ENCODE measurements around the gene RBPJL.

Gene RBPJL

DNA sequence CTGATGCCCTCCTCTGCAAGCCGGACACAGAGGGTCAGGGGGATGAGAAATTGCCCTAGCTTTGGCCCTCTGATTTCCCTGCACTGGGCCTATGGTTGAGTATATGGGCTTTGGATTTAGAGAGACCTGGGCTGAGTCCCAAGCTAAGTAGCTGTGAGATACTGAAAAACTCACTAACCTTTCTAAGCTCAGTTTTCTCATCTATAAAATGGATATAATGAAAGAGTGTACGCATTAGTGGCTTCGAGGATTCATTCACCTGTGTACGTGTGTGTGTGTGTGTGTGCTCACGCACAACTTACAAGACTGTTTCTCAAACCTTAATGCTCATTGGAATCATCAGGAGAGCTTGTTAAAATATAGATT, 12.7 kb upstream of the RBPJL start:
- no peak for DNase-seq

DNA sequence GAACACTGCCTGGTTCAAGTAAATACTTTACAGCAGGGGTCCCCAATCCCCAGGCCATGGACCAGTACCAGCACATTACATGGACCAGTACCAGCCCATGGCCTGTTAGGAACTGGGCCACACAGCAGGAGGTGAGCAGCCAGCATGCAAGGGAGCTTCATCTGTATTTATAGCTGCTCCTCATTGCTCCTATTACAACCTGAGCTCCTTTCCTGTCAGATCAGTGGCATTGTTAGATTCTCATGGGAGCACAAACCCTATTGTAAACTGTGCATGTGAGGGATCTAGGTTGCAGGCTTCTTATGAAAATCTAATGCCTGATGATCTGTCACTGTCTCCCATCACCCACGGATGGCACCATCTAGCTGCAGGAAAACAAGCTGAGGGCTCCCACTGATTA, 12.0 kb upstream of the RBPJL start:
- DNase-seq: no peak

DNA sequence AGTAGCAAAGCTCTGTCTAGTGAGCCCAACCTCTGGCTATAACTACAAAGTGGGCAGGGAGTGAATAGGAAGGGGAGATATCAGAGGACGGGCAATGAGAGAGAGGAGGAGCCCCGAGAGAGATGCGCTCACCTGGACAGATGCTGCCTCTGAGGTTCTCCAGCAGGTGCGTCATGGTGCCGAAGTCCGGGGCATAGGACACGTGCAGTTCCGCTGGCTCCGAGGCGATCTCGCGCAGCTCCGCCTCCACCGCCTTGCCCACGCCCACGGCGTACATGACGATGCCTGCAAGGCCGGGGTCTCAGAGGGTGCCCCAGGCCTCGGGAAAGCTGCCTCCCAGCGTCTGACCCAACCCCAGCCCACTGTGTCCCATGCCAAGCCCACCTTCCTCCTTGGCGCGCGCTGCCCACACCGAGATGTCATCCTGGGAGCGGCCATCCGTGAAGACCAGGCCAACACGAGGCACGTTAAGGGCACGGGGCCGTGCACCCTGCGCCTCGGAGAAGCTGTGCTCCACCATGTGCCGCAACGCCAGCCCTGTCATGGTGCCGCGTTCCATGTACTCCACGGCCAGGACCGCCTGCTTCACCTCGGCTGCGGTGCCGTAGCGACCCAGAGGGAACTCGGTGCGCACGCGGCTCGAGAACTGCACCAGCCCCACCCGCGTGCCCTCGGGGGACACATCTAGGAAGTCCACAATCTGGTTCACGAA, 8.7 kb upstream of the RBPJL start:
- DNase-seq: no peak

DNA sequence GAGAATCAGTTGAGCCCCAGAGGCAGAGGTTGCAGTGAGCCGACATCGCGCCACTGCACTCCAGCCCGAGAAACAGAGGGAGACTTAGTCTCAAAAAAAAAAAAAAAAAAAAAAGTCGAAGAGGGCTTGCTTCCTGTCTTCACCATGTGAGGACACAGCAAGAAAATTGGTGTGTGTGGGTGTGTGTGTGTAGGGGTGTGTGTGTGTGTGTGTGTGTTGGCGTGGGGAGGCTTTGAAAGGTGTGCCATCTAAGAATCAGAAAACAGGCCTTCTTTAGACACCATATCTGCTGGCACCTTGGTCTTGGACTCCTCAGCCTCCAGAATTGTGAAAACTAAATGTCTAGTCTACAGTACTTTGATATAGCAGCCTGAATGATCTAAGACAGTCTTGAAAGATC, 6.9 kb upstream of the RBPJL start:
- DNase-seq: no peak

DNA sequence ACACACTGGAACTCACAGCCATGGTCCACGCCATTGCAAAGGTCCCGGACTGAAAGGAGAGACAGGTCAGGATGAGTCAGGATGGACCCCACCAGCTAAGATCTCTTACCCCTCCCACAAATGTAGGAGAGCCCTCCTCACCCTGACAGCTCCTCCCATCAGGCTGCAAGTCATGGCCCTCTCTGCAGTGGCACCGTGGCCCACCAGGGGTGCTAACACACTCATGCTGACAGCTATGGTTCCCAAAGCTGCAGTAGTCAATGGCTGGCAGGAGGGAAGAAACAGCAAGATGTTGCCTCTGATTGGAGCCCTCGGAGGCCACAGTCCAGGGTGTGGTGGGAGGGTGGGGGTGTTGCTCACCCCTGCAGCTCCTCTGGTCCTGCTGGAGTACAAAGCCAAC, 5.7 kb upstream of the RBPJL start:
- no peak for DNase-seq

DNA sequence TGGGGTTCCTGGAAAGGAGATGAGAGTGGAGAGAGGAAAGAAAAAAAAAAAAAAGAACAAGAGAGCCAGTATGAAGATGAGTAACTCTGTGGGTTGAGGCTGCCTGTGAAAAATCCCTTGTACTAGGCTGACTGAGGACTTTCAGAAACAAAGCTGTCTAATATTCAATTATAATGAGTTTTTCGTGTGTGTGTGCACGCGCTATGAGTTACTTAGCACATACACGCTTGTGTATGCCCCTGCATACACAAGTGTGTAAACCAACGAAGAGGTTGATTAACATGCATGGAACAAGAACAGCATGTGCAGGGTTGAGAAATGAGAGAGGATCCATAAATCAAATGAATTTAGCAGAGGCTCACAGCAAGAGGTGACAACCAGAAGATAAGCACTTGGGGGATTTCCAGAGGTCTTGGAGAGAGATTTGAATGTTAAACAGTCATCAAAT, 4.8 kb upstream of the RBPJL start:
- no peak for DNase-seq

DNA sequence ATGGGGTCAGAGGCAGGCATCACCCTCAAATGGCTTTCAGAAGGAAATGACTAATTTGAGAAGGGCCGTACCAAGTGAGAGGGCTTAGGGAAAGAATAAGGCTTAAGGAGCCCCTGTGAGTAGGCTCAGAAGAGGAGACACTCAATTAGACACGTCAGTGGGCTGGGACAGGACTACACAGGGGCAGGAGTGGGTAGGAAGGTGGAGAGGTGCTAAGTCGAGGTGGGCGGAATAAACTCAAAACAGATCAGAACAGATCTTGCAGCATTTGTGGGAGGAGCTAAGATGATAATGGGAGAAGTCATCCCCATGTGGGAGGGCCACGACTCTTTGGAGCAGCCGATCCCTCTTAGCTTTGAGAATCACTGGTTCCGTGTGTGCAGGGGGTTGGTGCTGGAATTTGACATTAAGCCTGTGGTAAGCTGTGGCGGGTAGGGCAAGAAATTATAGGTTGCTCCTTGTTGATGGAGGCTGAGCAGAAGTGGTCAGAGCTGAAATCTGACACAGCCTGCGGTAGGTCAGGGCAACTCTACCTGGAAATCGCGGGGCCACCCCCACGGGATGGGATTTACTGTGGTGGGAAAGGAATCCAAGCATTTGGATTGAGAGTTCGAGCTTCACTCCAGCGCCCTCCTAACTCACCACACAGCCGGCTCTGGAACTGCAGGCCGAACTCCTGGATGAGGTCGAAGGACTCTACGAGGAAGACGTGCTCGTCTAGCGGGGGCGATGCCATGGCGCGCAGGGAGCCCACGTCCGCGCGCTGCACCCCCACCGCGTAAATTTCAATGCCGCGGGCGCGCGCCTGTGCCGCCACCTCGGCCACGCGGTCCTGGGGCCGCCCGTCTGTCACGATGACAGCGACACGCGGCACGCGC, 2.8 kb upstream of the RBPJL start:
- DNase-seq: no peak

DNA sequence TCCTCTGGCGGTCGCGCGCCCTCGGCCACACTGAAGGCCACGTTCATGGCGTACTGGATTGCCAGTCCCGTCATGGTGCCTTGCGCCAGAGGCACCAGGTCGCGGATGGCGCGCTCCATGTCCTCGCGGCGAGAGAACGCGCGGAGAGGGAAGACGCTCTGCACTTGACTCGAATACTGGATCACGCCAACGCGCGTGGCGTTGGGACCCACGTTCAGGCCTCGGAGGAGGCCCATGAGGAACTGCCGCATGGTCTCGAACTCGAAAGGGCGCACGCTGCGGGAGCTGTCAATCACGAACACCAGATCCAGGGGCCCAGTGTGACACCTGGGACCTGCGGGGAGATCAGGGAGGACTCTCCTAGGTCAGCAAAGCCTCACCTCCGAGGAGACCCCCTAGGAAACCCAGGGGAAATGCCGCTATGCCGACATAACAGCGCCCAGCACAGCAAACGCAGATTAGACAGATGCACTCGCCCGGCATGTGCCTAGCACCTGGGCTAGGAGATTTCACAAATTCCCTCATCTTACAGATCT, 2.1 kb upstream of the RBPJL start:
- no peak for DNase-seq

DNA sequence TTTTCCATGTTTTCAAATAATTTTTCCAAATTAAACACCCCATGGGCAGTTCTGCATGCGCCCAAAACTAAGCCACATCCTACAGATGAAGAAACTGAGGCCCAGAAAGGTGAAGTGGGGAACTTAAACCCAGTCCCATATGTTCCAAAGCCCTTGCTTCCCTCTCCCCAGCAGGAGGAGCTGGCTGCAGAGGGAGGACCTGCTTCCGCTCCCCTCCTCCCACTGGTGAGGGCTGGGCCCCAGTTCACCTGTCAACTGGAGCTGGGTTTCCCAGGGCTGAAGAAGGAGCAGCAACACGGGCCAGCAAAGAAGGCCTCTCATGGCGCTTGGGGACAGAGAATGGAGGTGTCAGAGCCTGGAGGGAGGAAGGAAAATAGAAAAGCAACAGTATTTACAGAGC, 1.4 kb upstream of the RBPJL start:
- no peak for DNase-seq

DNA sequence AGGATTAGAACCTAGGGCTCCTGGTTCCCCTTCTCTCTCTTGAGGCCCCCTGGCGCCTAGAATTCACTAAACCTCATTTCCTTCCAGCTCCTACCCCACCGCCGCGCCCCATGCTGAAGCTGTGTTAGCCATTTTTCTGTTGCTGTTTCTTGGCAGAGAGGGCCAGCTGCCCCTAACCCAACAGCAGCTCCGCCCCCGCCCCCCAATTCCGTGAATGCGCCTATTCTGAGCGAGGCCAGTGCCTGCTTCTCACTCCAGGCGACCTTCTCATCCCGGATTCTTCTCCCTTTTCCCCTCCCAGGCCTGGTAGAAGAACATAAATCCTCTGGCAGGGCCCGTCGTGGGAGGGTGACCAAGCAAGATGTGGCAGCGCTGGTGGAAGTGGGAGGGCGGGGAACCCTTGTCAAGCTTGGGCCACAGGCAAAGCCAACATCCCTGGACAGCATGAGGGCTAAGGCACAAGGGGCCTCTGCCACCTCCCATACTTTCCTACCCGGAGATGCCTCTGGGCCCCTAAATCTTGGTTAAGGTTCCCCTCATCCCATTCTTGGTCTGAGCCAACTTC, 518 bp downstream of the RBPJL start:
- DNase-seq: no peak

DNA sequence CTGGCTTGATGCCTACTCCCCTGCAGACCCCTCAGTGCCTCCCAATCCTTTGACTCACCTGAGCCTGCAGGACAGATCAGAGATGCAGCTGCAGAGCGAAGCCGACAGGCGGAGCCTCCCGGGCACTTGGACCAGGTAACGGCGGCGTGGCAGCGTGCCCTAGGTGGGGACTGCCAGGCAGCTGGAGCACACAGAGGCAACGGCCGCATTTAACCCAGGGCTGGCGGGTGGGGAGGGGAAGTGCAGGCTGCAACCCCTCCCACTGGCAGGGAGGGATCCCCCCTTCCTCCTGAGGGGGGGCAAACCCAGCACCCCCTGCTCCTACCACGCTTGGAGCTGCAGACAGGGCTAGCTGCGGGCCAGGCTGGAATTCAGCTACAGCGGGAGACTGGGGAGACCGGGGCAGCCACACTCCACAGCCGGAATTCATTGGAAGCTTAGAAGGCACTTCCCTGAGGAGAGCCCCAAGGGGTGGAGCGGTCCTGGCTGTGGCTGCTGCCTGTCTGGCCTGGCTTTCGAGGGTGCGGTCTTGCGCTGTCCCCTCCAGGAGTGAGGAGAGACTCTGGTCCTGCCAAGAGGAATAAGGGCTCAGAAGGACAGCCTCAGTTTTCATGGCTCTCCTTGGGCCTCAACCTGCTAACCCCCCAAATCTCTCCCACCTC, 1.6 kb downstream of the RBPJL start, which contains the start of gene MATN4:
Gene MATN4, minus strand, starts transcription at position 183 of the 662 bp plus-strand sequence. CDS start 2,717 bp downstream, outside the sequence.
- DNase-seq: no peak

DNA sequence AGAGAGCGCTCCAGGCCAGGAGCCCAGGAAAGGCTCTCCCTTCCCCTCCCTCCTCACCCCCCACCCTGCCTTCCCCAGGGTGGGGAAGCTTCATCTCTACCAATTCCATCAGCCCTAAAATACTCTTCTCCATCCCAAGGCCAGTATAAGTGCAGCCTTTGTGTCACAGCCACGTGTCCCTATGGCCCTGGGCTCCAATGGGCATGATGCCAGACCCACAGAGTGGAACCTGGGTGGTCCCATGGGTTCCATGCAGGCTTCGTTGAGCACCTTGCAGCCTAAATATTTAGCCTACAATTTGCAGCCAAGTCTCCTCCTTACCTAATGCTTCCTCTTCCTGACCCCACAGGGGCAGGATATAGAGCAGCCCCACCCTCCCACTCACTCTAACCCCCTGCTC, 2.4 kb downstream of the RBPJL start:
- no peak for DNase-seq

DNA sequence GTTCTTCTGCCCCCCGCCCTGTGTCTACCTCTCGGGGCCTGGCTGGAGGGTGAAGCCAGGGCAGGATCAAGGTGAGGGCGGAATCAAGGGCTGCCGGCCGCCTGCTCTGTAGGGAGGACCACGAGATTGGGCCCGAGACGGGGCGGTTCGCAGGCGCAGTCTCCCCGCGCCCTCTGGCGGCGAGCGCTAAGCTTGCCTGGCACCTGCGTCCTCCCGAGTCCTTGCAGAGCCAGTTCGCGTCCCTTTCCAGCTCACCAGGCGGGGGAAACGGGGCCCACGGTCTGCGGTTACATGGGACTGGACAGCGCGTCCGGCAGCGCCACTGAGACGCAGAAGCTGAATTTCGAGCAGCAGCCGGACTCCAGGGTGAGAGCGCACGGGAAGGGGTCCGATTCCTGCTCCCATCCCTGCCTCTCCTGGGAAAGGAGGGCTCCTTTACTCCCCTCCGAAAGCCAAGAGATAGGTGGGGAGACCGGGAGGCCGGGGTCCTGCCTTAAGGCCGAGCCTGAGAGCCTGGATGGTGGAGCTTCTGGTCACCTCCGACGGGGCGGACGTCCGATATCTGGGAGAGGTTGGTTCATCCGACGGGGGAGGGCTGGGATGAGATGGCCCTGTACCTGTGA, 5.1 kb downstream of the RBPJL start:
- DNase-seq: no peak

DNA sequence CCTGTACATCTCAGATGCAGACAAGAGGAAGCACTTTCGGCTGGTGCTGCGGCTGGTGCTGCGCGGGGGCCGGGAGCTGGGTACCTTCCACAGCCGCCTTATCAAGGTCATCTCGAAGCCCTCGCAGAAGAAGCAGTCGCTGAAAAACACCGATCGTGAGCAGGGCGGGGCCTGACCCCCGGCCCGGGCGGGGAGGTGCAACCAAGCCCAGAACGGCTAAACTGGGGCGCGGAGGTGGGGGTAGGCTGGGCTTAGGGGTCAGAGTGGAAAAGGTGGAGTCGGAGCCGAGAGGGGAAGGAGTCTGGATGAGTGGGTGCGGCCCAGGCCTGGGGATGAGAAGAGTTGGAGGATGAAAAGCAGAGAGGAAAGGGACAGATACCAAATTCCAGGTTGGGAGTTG, 5.6 kb downstream of the RBPJL start:
- DNase-seq: no peak

DNA sequence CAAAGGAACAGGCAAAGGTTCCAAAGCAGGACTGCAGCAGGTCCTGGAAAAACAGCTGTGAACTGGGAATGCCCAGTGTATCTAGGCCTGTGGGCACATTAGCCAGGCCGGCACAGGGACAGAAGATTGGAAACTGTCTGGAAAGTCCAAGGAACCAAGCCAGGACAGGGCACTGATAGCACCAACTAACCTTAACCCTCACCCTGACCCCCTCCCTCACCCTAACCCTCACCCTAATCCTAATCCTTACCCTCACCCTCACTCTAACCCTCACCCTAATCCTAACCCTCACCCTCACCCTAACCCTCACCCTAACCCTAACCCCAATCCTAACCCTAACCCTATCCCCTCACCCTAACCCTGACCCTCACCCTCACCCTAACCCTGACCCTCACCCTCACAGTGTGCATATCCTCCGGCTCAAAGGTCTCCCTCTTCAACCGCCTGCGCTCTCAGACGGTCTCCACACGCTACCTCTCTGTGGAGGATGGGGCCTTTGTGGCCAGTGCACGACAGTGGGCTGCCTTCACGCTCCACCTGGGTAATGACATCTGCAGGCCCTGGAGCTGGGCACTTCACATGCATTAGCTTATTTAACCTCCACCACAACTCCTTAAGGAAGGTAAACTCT, 6.5 kb downstream of the RBPJL start:
- no peak for DNase-seq

DNA sequence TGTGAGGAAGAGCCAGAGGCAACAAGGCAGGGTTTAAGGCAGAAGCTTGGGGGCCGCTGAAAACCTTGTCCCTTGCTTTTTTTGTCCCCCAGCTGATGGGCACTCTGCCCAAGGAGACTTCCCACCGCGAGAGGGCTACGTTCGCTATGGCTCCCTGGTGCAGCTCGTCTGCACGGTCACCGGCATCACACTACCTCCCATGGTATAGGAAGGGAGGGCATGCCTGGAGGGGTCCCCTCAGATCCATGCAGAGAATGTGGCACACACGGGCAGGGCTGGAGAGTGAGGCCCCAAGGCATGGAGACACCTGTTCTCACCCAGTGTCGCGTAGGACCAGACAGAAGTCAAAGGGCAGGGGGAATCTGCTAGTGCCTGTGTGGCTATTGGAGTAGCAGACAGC, 7.3 kb downstream of the RBPJL start:
- DNase-seq: no peak

DNA sequence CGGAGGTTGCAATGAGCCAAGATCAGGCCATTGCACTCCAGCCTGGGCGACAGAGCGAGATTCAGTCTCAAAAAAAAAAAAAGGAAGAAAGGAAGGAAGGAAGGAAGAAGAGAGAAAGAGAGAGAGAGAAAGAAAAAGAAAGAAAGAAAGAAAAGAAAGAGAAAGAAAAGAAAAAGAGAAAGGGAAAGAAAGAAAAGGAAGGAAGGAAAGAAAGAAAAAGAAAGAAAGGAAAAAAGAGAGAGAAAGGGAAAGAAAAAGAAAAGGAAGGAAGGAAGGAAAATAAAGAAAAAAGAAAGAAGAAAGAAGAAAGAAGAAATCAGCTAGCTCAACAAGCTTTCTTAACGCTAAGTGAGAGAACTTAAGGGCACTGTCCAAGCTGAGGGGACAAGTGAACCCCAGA, 9.0 kb downstream of the RBPJL start:
- DNase-seq: no peak

DNA sequence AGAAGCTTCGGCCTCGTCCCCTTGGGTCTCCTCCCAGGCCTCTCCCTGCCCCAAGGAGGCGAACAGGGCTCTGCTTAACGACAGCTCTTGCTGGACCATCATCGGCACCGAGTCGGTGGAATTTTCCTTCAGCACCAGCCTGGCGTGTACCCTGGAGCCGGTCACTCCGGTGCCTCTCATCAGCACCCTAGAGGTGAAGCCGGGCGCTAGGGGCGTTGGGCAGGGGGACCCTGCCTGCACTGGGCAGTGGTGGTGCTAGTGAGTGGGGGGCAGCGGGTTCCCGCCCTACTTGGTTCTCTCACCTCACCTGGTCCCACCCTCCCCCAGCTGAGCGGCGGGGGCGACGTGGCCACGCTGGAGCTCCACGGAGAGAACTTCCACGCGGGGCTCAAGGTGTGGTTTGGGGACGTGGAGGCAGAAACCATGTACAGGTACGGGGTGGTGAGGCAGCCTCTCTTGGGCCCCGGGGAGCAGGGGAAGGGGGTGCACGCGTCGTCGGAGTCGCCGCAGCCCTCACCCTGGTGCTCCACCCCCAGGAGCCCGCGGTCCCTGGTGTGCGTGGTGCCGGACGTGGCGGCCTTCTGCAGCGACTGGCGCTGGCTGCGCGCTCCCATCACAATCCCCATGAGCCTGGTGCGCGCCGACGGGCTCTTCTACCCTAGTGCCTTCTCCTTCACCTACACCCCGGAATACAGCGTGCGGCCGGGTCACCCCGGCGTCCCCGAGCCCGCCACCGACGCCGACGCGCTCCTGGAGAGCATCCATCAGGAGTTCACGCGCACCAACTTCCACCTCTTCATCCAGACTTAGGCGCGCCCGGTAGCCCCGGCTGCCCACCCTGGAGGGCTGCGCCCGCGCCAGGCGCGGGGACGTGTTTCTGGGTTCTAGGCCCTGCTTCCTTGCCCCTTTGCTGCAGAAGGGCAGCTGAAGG, 9.8 kb downstream of the RBPJL start:
- no peak for DNase-seq

DNA sequence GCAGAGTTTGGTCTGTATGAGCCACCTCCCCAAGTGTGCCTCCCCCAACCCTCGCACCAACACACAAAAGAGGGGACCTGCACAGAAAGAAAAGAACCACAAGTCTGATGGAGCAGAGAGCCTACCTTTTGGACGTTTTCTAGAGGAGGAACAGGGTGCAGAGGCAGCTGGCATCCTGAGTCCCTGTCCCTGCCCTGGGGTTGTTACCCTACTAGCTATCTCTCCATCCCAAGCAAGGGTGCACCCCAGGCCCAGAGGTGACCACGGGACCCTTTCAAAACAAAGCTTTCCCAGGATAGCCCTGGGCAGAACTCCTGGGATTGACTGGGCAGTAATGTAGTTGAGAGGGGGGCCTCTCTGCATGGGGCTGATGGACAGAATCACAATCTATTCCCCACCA, 11.2 kb downstream of the RBPJL start:
- DNase-seq: no peak

DNA sequence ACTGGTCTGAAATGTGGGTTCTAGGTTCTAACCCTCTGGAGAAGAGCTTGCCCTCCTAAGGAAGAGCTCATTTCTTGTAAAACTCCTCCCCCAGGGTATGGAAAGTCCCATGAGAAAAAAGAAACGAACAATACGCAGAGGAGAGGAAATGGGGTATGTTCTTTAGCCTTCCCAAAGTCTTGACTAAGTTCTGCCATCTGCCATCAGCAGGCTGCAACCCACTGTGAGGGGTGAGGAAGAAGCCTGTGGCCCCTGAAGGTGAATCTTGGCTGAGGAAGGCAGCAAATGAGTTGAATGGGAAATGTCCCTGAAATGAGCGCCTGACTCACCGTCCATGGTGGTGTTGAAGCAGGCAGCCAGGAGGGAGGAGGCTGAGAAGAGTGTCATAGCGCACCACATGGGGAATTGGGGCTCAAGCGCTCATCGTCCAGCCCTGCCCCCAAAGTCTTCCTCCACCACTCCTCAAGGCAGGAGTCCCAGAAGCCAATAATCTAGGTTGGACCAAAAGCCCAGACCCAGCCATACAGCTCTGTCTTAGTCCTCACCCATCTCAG, 11.8 kb downstream of the RBPJL start:
- DNase-seq: no peak

DNA sequence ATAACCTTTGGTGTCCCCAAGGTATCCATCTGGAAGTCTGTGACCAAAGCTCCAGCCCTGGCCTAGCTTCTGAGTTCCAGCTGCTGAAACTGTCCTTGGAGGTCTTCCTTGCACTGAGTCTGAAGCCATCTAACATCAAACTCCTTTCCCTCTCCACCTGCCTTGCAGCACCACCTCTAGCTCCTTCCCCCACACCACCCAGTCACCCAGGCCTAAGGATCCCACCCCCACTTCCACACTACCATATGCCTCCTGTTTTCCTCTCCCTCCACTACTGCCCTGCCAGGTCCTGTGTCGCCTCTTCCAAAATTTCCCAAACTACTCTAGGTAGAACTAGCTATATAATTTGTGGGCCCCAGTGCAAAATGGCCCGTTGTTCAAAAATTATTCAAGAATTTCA, 12.3 kb downstream of the RBPJL start:
- no peak for DNase-seq

All from NCI-H1417 treated with DMSO at 0.1 percent for 48 hours (cell line).